ENCODE data around the gene ZNF85.
A peak's percentile ranks its signal among the peaks of the same experiment; 100 is the strongest.
"Not testable (repeated sequence)": the region's sequence is repeated elsewhere in the genome, so short reads cannot be mapped to it uniquely, and the experiment has no call there.

Gene ZNF85

DNA sequence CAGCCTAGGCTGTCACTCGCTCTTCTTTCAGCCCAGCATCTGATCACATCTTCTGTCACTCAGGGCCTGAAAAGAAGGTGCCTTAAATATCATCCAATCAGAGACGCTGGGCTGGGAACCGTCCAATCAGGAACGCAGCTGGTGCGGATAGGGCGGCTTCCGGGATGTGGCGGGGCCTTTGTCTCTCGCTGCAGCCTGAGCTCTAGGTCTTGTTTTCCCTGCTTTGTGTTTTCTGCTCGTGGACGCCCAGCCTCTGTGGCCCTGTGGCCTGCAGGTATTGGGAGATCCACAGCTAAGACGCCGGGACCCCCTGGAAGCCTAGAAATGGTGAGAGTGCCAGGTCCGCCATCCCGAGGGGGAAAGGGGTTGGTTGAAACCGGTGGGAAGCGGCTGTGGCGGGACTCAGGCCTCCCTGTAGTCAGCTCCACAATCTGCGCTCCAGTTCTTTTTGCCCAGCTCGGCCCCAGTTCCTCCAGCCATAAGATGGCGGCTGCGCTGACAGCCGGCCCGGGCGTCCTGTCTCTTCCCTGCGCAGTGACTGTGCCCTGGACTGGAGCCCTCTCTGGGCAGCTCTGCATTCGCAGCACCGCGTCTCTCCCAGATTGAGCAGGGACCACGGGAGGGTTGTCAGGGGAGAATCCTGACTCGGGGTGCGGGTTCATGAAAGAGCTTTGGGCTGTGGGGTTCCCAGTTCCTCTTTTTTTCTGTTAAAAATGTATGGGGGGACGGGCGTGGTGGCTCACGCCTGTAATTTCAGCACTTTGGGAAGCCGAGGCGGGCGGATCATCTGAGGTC is at the start of gene ZNF85:
Gene ZNF85 (plus strand): TSS at position 175 of the 795 bp plus-strand sequence. CDS start 150 bp downstream, at position 325.
- peak; percentile 79 for DNase-seq (ENCODE audit: low read depth)

- no peak for DNase-seq (ENCODE audit: low read depth)
These were observed 43.5 kb upstream of the ZNF85 start for GRCh38 chr19:20879501-20879900.

GRCh38 chr19:20912973-20913372 is 10.1 kb upstream of the ZNF85 start:
- DNase-seq (ENCODE audit: low read depth): no peak

- DNase-seq (ENCODE audit: low read depth): no peak
These were observed 2.4 kb downstream of the ZNF85 start for GRCh38 chr19:20925481-20925880.

- no peak for DNase-seq (ENCODE audit: low read depth)
These were observed 3.7 kb downstream of the ZNF85 start for GRCh38 chr19:20926796-20927195.

- DNase-seq (ENCODE audit: low read depth): no peak
These were observed 5.3 kb downstream of the ZNF85 start for GRCh38 chr19:20928371-20928770.

GRCh38 chr19:20936322-20936947 is 13.4 kb downstream of the ZNF85 start:
- DNase-seq (ENCODE audit: low read depth): not testable (repeated sequence)

- not testable (repeated sequence) for DNase-seq (ENCODE audit: low read depth)
These were observed 29.6 kb downstream of the ZNF85 start for GRCh38 chr19:20952561-20953095.

DNA sequence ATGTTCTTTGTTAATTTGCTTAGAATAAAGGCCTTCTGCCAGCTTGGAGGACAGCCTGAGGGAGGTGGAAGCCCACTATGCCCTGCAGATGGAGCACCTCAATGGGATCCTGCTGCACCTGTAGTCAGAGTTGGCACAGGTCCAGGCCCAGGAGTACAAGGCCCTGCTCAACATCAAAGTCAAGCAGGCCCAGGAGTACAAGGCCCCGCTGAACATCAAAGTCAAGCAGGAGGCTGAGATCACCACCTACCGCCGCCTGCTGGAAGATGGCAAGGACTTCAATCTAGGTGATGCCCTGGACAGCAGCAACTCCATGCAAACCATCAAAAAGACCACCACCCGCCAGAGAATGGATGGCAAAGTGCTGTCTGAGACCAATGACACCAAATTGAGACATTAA is 41.7 kb downstream of the ZNF85 start:
- no peak for DNase-seq (ENCODE audit: low read depth)

- no peak for DNase-seq (ENCODE audit: low read depth)
These were observed 45.0 kb downstream of the ZNF85 start for GRCh38 chr19:20968092-20968491.

DNA sequence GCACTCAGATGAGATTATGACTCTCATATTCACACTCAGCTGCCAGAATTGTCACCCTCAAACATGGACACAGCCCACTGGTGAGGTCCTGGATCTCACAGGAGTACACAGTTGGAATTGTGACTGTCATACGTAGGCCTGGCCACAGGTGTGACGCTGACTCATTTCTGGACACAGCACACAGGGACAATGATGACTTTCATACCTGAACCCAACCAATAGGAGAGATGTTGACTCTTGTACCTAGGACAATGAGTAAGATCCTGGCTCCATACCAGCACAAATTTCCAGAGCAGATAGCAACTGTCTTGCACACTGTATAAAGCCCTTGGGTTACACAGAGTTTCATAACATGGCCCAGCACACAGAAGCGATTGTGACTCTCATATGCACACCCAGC is 46.4 kb downstream of the ZNF85 start:
- DNase-seq (ENCODE audit: low read depth): no peak

DNA sequence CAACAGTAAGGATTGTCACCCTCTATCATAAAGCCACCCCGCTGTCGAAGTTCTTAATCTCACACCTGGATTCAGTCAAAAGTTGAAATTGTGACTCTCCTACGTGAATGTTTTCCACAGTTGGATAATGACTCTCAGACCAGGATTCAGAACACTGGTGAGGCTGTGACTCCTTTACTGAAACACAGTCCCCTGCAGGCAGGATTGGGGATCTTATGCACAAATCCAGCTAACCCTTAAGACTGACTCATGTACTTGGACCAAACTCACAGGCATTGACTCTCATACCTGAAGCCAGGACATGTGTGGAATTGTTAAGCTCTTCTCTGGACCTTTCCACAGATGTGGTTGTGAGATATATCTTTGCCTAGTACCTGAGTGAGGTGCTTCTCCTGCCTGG is 46.8 kb downstream of the ZNF85 start:
- DNase-seq (ENCODE audit: low read depth): no peak

DNA sequence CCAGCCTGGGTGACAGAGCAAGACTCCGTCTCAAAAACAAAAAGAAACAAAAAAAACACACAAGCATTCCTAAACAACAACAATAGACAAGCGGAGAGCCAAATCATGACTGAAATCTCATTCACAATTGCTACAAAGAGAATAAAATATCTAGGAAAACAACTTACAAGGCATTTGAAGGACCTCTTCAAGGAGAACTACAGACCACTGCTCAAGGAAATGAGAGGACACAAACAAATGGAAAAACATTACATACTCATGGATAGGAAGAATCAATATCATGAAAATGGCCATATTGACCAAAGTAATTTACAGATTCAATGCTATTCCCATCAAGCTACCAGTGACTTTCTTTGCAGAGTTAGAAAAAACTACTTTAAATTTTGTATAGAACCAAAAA is 69.7 kb downstream of the ZNF85 start:
- not testable (repeated sequence) for DNase-seq (ENCODE audit: low read depth)

GRCh38 chr19:20999731-21000352 is 76.8 kb downstream of the ZNF85 start:
- DNase-seq (ENCODE audit: low read depth): peak; percentile 81
